Left kidney (tissue), 2 donors: ENCODE measurements around the gene GALNT4. TPM values are rescaled to one million over a fixed set of nuclear protein-coding genes. Genes with fewer than 3 reads are reported as not detected.

Source experiments
- DNase-seq: peaks from one replicate; pipeline ENCODE4 v3.0.0-alpha.2; 2013
- polyA plus RNA-seq: library from polyadenylated mRNA; unstranded; fragments of 120-200 nt; gene quantifications from one replicate; pipeline ENCODE4 v1.2.1, GENCODE V29; 2013; ENCODE audit not compliant: insufficient read length

GALNT4 gene
- polyA plus RNA-seq, 1 donor, result 8.7 TPM

DNA sequence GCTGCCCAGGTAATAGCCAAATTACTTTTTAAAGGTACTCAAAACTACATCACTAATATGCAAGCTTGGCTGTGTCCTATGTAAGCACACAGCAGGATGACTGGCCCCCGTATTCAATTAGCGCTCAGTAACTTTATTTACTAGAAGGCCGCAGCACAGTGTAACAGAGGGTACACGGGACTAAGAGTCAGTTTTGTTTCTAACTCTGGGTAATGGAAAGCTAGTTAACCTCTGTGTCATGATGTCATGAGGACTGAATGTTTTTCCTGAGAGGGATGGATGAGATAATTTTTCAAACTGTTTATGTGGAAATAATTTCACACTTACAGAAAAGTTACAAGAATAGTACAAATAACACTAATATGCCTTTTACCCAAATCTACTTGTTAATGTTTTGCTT is 27.1 kb downstream of the GALNT4 start:
- no peak for DNase-seq

GRCh38 chr12:89497005-89497404 is 27.6 kb downstream of the GALNT4 start:
- DNase-seq, result no peak

- DNase-seq, result no peak
These were observed 30.0 kb downstream of the GALNT4 start for GRCh38 chr12:89494411-89495231.

DNA sequence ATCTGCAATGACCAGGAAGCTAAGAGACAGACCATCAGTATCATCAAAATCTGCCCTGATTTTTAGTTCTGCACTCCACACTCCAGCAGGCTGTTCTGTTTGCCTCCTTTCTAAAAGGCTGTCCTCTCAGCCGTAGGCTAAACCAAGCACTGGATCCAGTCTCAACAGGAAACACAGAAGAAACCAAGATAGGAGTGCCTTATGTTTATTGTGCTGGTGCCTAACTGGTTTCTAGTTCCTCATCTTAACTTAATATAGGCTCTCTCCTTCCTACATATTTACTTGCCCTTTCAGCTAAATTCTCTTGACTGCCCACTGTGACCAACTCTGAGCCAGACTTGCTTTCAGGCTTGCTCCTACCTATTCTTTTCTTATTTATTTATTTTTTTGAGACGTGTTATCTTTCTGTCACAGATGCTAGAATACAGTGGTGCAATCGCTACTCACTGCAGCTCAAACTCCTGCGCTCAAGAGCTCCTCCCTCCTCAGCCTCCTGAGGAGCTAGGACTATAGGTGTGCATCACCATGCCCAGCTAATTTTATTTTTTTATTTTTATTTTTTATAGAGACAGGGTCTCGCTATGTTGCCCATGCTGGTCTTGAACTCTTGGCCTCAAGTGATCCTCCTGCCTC is 30.8 kb downstream of the GALNT4 start:
- DNase-seq, result no peak

GRCh38 chr12:89492883-89493282 is 31.7 kb downstream of the GALNT4 start:
- DNase-seq, result no peak

DNA sequence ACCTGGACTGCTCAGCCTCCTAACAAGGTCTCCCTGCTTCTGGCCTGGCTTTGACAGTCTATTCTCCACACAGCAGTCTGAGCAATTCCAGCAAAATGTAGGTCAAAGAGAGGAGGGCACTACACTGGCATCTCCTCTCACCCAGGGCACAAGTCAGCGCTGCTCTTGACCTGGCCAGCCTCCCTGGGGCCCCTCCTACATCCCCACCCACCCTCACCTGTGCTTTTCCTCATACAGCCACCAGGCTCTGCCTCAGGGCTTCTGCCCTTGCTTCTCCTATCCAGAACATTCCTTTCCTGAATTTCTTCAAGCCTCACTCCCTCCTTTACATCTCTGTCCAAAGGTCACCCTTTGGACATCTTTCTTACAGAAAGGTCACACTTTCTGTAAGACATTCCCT is 33.7 kb downstream of the GALNT4 start:
- no peak for DNase-seq

DNA sequence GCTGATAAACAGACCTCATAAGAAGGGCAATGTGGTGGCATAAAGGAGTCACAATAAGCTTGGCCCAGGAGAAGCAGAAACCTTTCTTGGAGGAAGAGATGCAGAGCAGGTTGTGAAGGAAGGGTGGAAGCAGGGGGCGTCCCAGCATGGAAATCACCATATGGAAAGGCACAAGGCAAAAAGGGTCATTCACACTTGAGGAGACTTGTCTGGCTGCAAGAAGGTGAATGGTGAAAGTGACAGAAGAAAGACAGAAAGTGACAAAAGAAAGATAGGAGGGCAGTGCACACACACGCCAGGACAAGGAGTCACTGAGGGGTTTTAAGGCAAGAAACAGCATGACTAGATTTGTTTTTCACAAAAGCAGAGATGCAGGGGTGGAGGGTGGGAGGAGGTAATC is 38.3 kb downstream of the GALNT4 start:
- no peak for DNase-seq

DNA sequence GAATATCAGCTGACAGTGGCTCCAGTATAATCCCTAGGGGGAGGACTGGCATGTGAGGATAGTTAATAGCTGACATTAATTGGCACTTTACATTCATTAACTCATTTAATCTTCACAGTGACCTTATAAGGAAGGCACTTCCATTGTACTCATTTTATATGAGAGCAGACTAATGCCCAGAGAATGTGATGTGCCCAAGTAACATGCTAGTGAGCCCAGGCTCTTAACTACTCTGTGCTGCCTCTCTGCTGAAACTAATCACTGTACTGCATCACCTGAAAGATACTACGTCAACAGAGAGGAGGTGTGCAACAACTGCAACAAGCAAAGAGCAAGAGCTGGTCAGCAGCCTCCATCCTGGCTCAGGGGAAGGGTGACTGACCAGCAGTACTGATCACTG is 40.1 kb downstream of the GALNT4 start:
- DNase-seq, result no peak

GRCh38 chr12:89481213-89481914 is 43.2 kb downstream of the GALNT4 start:
- no peak for DNase-seq

GRCh38 chr12:89479982-89480381 is 44.6 kb downstream of the GALNT4 start:
- no peak for DNase-seq

DNA sequence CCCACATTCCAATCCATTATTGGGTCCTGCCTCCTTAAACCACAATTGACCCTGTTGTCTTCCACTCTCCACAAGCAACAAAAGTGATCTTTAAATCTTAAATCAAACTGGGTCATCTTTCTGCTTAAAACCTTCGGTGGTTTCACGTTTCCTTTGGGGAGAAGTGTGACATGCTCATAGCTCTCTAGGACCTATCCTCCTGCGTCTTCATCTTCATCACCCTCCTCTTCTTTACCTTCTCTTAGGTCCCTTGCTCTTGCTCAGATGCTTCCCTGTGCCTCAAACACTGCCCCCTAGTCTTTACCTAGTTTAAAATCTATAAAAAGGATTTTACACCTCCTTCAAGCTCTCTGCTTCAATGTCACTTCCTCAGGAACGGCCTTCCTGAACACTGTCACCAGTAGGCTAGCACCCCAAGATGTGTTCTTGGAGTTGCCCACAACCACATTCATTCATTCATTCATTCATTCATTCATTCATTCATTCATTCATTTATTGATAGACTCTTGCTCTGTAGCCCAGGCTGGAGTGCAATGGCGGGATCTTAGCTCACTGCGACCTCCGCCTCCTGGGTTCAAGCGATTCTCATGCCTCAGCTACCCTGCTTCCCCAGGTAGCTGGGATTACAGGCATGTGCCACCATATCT is 46.8 kb downstream of the GALNT4 start:
- no peak for DNase-seq

- no peak for DNase-seq
These were observed 47.5 kb downstream of the GALNT4 start for GRCh38 chr12:89476904-89477595.

GRCh38 chr12:89476232-89476631 is 48.4 kb downstream of the GALNT4 start:
- DNase-seq, result no peak

- DNase-seq, result no peak
These were observed 49.2 kb downstream of the GALNT4 start for GRCh38 chr12:89475203-89475990.

DNA sequence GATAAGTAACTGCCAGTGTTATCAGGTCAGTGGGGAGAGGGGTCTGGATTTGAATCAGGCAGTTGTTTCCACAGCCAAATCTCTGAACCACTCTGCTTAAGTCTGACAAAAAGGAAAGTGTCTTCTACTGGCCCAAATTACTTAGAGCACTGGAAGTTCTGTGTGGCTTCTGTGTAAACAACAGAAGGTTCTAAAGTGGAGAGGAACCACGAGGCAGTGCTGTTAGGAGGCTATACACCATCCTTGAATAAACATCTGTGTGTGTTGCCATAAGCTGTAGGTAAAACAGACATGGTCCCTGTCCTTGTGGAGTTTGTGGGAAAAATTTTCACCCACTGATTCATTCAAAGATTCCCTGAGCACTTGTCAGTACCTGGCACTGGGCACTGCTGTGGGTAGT is 50.0 kb downstream of the GALNT4 start:
- DNase-seq, result no peak

Other genes with a start within 250 kb of the GALNT4 start
- 76.1 TPM for gene DUSP6, start 172.3 kb downstream of the GALNT4 start, polyA plus RNA-seq
- gene POC1B, start 1.3 kb upstream of the GALNT4 start, polyA plus RNA-seq, result 24.8 TPM
- 122 TPM for gene ATP2B1, start 184.0 kb upstream of the GALNT4 start, polyA plus RNA-seq